Sigmoid colon (tissue), 7 donors: ENCODE measurements around the gene SCAMP1. TPM values are rescaled to one million over a fixed set of nuclear protein-coding genes. Genes with fewer than 3 reads are reported as not detected.

Experiments used
- DNase-seq: peaks from one replicate; pipeline ENCODE4 v3.0.0-alpha.2; 2019
- H3K27ac ChIP-seq, 4 donors: fragments of 200-600 bp; sonication (generic); one replicate each; pipeline ENCODE4 v1.5.1; 2016 to 2019; ENCODE audit warnings: mild to moderate bottlenecking in 1 of 4
- H3K27me3 ChIP-seq, 3 donors: fragments of 200-600 bp; sonication (generic); one replicate each; pipeline ENCODE4 v1.5.1; 2019; ENCODE audit warnings: mild to moderate bottlenecking in 1 of 3
- H3K36me3 ChIP-seq, 4 donors: fragments of 200-600 bp; sonication (generic); one replicate each; pipeline ENCODE4 v1.5.1; 2016 to 2019
- H3K4me1 ChIP-seq, 4 donors: fragments of 200-600 bp; sonication (generic); one replicate each; pipeline ENCODE4 v1.5.1; 2017 to 2019
- H3K4me3 ChIP-seq, 4 donors: fragments of 200-600 bp; sonication (generic); one replicate each; pipeline ENCODE4 v1.5.1; 2017 to 2019; ENCODE audit warnings: mild to moderate bottlenecking in 2 of 4, moderate library complexity in 1 of 4
- H3K9me3 ChIP-seq, 4 donors: fragments of 200-600 bp in 3 of 4; sonication (generic) in 3 of 4; one replicate each; pipeline versions ENCODE4 v1.5.1 to v1.6.1; 2013 to 2019
- EP300 ChIP-seq, 4 donors: sonication (generic); formaldehyde crosslinking; IDR thresholded peaks; one replicate each; pipeline ENCODE4 v1.6.1; 2017; ENCODE audit warnings: antibody characterized with exemption in 4 of 4
- POLR2A ChIP-seq, 2 donors: fragments of 450-650 bp; IDR thresholded peaks; one replicate each; pipeline ENCODE4 v1.6.1; 2016; ENCODE audit warnings: antibody characterized with exemption in 2 of 2, mild to moderate bottlenecking in 2 of 2, moderate library complexity in 2 of 2
- POLR2AphosphoS5 ChIP-seq, 4 donors: sonication (generic); formaldehyde crosslinking; IDR thresholded peaks; one replicate each; pipeline ENCODE4 v1.6.1; 2017; ENCODE audit warnings: antibody characterized with exemption in 4 of 4
- WGBS, 2 donors: extraction: QIAGEN DNeasy Blood & Tissue Kit; methylation state at CpG; one replicate each; pipeline ENCODE4 v1.1.7; 2013; 5-methylcytosine and 5-hydroxymethylcytosine counted together
- intact Hi-C: fragments of 100-400 bp; cut with DNase I; formaldehyde crosslinking; loops from one replicate; pipeline ENCODE4 v1.15.1; 2023
- polyA plus RNA-seq, 3 donors: library from polyadenylated mRNA; stranded (reverse); fragments of 200-250 nt; gene quantifications; one replicate each; pipeline ENCODE4 v1.2.3, GENCODE V29; 2013
- total RNA-seq, 4 donors: library from RNA; depleted of rRNA; stranded (reverse); fragments of >200 nt; gene quantifications; one replicate each; pipeline ENCODE4 v1.1.0, GENCODE V29; 2016
- TF ChIP-seq, protein P1 (sequence below), 4 experiments: fragments of 450-650 bp in 3 of 4; fragments of 200-600 bp in 1 of 4; IDR thresholded peaks; one replicate each; pipeline ENCODE4 v1.5.1; 2016 to 2019; ENCODE audit warnings: antibody characterized with exemption in 4 of 4, mild to moderate bottlenecking in 3 of 4, moderate library complexity in 2 of 4
- donor health status: healthy with polysubstance abuse.
- donor health status: Bipolar disorder and iron deficiency.
- donor health status: healthy.

Gene SCAMP1, protein sequence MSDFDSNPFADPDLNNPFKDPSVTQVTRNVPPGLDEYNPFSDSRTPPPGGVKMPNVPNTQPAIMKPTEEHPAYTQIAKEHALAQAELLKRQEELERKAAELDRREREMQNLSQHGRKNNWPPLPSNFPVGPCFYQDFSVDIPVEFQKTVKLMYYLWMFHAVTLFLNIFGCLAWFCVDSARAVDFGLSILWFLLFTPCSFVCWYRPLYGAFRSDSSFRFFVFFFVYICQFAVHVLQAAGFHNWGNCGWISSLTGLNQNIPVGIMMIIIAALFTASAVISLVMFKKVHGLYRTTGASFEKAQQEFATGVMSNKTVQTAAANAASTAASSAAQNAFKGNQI
- 10 to 100 TPM; 31.0 to 45.3 (median 37.7) TPM for total RNA-seq
- 1 to 10 TPM; 3.9 to 7.9 (median 7.2) TPM for polyA plus RNA-seq

DNA sequence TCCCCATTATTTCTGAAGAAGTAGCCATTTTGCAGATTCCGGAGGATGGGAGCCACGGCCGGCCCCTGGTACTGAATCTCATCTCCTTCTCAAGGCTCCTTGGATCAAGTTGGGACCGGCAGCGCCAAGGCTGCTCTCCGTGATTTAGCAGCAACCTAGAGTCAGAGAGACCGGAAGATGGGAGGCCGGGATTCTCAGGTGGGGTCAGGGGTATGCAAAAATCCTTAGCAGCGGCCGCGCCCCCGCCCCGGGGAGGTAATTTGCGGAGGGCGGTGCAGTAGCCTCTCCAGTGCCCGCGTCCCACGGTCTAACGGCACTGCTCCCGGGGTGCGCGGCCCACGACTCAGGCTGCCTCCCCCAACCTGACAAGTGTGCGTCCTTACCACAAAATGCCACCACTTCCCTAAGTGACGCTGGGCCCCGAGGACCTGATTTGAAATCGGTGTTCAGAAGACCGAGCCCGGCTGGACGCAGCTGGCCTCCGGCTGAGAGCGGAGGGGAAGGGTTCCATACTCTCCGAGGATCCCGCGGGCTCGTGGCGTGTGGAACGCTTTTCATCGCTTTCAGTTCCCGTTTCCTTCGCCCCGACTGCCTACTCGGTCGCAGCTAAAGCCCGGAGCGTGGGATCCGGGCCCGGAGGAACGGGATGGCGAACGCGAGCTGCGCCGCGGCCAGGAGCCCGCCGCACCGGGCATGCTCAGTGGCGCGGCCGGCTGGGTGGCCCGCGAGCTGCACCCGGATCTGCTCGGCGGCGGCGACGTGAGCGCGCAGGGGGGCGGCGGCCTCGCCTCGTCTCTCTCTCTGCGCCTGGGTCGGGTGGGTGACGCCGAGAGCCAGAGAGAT lies at the start of gene SCAMP1:
Gene SCAMP1 (plus strand): TSS at position 787 of the 843 bp plus-strand sequence. CDS start 55 bp downstream, at position 842.
- Histone ChIP-seq H3K36me3 (no peaks in the 10 kb centered on the region), H3K9me3 (no peaks in the 10 kb centered on the region), H3K4me1 (peaks cover 3 to 26% (median 12%) of the 10 kb centered on the region in 4 donors), H3K27ac (peak within 1 kb of the TSS; percentile 87 to 95 (median 92)), H3K27me3 (no peaks in the 10 kb centered on the region), H3K4me3 (peak within 1 kb of the TSS; percentile 83 to 97 (median 88))
- DNase-seq: peak; percentile 95
- TF ChIP-seq POLR2A (IDR thresholded peaks at IDR 0.05) (no peak), POLR2AphosphoS5 (IDR thresholded peaks at IDR 0.05) (peak; percentile 35 to 83 (median 78)), EP300 (IDR thresholded peaks at IDR 0.05) (peak in 1 of 4 donors; percentile 24)
- TF ChIP-seq, protein P1, sequence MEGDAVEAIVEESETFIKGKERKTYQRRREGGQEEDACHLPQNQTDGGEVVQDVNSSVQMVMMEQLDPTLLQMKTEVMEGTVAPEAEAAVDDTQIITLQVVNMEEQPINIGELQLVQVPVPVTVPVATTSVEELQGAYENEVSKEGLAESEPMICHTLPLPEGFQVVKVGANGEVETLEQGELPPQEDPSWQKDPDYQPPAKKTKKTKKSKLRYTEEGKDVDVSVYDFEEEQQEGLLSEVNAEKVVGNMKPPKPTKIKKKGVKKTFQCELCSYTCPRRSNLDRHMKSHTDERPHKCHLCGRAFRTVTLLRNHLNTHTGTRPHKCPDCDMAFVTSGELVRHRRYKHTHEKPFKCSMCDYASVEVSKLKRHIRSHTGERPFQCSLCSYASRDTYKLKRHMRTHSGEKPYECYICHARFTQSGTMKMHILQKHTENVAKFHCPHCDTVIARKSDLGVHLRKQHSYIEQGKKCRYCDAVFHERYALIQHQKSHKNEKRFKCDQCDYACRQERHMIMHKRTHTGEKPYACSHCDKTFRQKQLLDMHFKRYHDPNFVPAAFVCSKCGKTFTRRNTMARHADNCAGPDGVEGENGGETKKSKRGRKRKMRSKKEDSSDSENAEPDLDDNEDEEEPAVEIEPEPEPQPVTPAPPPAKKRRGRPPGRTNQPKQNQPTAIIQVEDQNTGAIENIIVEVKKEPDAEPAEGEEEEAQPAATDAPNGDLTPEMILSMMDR (IDR thresholded peaks at IDR 0.05): peak in 2 of 4 experiments; percentile 12 to 52
- intact Hi-C loops: loop anchor here (1.0 to 10.0 kb wide), 4 partner anchors 66 to 583 kb away; partner anchors contain the start of genes AP3B1, LHFPL2 and TBCA
- WGBS, 2 donors: 0 to 1% methylated on average over 79 of the region's 79 CpGs

DNA sequence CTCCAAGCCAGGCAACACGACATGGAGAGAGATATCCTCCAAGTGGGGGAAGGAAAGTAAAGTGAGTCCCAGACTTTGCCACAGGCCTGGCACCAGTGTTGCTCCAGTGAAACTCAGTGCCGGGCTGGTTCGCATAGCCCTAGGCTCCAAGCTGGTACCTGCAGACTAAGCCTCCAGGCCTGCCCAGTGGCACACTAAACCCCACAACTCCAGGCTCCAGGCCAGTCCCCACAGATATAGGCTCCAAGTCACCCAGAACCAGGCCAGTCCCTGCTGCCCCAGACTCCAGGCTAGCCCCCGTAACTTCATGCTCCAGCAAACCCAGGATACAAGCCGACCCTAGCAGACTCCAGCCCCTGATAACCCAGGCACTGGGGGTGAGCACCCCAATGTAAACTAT lies 42.9 kb upstream of the SCAMP1 start:
- DNase-seq: no peak
- intact Hi-C loops: no loop called here
- H3K36me3 ChIP-seq: no peaks in the 10 kb centered on the region
- H3K4me3 ChIP-seq: no peak overlapping the region
- TF ChIP-seq POLR2A (IDR thresholded peaks at IDR 0.05): no peak
- no peak overlapping the region for H3K27ac ChIP-seq
- H3K27me3 ChIP-seq: no peaks in the 10 kb centered on the region
- no peaks in the 10 kb centered on the region for H3K4me1 ChIP-seq
- WGBS, 2 donors: 91% methylated on average over 5 of the region's 5 CpGs
- H3K9me3 ChIP-seq: no peaks in the 10 kb centered on the region

DNA sequence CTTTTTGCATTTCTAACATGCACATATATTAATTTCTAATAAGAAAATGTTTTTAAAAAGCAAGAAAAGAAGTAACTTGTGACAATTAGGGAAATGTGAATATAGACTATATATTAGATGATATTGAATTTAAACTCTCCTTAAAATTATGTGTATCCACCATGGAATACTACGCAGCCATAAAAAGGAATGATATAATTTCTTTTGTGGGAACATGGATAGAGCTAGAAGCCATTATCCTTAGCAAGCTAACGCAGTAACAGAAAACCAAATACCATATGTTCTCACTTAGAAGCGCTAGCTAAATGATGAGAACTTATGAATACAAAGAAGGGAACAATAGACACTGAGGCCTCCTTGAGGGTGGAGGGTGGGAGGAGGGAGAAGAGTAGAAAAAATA lies 42.1 kb upstream of the SCAMP1 start:
- H3K27ac ChIP-seq: no peak overlapping the region
- intact Hi-C loops: no loop called here
- no peak overlapping the region for H3K4me3 ChIP-seq
- TF ChIP-seq POLR2AphosphoS5 (IDR thresholded peaks at IDR 0.05) (no peak), POLR2A (IDR thresholded peaks at IDR 0.05) (no peak), EP300 (IDR thresholded peaks at IDR 0.05) (no peak)
- TF ChIP-seq, protein P1 (IDR thresholded peaks at IDR 0.05): no peak
- no peaks in the 10 kb centered on the region for H3K27me3 ChIP-seq
- 97 to 98% methylated on average over 3 of the region's 3 CpGs for WGBS, 2 donors
- DNase-seq: no peak
- no peaks in the 10 kb centered on the region for H3K36me3 ChIP-seq
- H3K9me3 ChIP-seq: no peaks in the 10 kb centered on the region
- H3K4me1 ChIP-seq: no peaks in the 10 kb centered on the region

DNA sequence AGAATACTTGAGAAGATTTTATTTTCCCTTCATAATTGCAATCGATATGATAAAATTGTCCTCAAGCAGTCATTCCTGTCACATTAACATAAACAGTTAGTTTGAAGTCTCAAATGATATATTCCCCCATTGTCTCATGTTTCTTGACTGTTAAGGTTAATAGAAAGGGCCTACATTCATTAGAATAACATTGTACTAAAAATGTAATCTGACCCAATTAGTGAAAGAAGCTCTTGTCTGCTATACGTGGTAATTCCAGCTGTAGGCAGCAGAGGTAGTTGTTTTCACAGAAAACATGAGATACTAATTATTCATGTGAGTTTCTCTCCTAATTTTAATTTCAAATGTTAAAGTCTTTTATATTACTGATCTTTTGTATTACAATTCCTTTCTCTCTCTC lies 40.0 kb upstream of the SCAMP1 start:
- Histone ChIP-seq H3K4me3 (no peak overlapping the region), H3K36me3 (no peaks in the 10 kb centered on the region), H3K27ac (no peak overlapping the region), H3K4me1 (no peaks in the 10 kb centered on the region), H3K27me3 (no peaks in the 10 kb centered on the region), H3K9me3 (no peaks in the 10 kb centered on the region)
- WGBS, 2 donors: 35 to 49% methylated on average over 2 of the region's 2 CpGs
- no peak for TF ChIP-seq EP300 (IDR thresholded peaks at IDR 0.05)
- TF ChIP-seq, protein P1 (IDR thresholded peaks at IDR 0.05): peak in 2 of 4 experiments; percentile 31 to 34
- no peak for DNase-seq
- intact Hi-C loops: no loop called here

DNA sequence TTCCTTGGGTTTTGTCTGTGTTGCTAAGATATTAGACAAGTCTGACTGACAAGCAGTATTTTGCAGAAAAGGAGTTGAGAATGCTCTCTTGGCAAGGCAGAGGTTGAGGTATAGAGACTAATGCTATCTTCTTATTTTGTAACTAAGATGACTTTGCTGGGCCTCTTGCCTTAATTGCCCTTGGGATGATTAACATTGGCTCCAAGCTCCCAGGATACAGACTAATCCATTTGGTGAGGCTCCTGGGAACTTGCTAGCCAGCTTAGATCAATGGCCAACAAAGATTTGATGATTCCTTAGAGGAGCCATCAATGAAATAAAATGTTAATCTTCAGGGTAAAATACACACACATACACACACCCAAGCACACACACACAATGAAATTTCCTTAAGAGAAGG lies 37.2 kb upstream of the SCAMP1 start:
- TF ChIP-seq POLR2A (IDR thresholded peaks at IDR 0.05): no peak
- no peak for TF ChIP-seq POLR2AphosphoS5 (IDR thresholded peaks at IDR 0.05)
- TF ChIP-seq, protein P1 (IDR thresholded peaks at IDR 0.05): no peak
- TF ChIP-seq EP300 (IDR thresholded peaks at IDR 0.05): no peak
- H3K36me3 ChIP-seq: no peaks in the 10 kb centered on the region
- H3K27me3 ChIP-seq: no peaks in the 10 kb centered on the region
- no peak overlapping the region for H3K4me3 ChIP-seq
- intact Hi-C loops: no loop called here
- no peaks in the 10 kb centered on the region for H3K9me3 ChIP-seq
- DNase-seq: no peak
- no peak overlapping the region for H3K27ac ChIP-seq
- no peaks in the 10 kb centered on the region for H3K4me1 ChIP-seq
